Stimulated activated CD8-positive, alpha-beta memory T cell treated with anti-CD3 and anti-CD28 coated beads, Interleukin-7, amount 100 ng/mL, for 24 hours (primary cell): Measurements from ENCODE around the gene PTH1R.

Source experiments
- DNase-seq: peaks from one replicate; pipeline ENCODE4 v3.0.0-alpha.2; 2020; ENCODE audit warnings: low read depth

The PTH1R gene

DNA sequence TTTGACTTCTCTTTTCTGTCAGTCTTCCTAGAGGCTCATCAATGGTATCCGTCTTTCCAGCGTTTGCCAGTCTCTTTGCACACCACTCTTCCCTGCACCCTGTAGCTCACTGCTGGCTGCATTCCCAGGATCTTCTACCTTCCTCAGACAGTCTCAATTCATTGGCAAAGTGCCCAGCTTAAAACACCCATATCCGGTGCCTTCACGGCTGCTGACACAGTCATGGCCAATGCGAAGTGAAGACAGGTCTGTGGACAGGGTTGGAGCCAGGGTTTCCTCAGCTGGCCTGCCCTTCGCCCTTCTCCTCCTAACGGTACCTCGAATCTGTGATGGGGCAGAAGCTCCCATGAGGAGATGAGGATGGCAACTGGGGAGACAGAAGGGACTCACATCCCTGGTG, 36.1 kb downstream of the PTH1R start:
- DNase-seq = no peak

GRCh38 chr3:46914849-46915248, 37.3 kb downstream of the PTH1R start:
- no peak for DNase-seq

- no peak for DNase-seq
These were observed 37.8 kb downstream of the PTH1R start for GRCh38 chr3:46915297-46915822.

GRCh38 chr3:46916278-46916677, 38.8 kb downstream of the PTH1R start:
- DNase-seq = no peak

GRCh38 chr3:46916799-46917198, 39.3 kb downstream of the PTH1R start:
- no peak for DNase-seq

DNA sequence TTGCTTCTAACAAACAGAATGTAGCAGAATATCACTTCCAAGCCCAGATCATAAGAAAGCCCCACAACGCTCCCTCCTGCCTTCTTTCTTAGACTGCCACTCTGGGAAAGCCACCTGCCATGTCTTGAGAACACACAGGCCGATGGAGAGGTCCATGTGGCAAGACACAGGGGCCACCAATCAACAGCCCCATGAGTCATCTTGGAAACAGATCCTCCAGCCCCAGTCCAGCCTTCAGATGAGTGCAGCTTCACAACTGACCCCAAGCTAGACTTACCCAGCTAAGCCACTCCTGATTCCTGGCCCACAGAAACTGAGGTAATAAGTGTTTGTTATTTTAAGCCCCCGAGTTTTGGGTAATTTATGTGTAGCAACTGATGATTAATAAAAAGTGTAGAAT, 39.7 kb downstream of the PTH1R start:
- DNase-seq = no peak

DNA sequence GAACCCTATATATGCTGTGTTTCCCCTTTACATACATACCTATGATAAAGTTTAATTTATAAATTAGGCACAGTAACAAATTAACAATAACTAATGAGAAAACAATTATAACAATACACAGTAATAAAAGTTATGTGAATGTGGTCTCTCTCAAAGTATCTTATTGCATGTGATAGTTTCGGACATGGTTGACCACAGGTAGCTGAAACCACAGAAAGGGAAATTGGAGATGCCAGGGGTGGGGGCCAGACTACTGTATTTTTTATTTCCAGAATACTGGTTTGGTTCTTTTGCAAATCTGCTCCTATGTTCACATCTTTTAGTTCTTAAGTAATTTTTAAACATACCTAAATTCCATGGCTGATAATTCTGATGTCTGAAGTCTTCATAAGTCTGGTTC, 40.7 kb downstream of the PTH1R start:
- DNase-seq = no peak

DNA sequence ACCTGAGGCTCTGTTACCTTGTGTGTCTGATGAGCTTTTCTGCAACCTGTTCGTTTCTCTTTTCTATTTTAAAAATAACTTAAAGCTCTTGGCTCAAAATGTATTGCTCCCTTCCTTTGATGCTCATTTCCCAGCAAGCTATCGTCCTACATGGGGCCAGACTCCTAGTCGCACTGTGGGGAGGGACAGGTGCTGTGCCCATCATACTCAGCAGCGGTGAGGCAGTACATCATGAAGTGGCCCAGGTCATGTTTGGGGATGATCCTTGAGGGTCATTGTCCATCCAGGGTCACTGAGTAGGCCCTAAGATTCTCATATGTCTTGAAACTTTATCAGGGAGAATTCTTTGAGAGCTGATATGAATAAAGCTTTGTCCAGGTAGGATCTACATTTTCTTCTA, 41.1 kb downstream of the PTH1R start:
- no peak for DNase-seq

DNA sequence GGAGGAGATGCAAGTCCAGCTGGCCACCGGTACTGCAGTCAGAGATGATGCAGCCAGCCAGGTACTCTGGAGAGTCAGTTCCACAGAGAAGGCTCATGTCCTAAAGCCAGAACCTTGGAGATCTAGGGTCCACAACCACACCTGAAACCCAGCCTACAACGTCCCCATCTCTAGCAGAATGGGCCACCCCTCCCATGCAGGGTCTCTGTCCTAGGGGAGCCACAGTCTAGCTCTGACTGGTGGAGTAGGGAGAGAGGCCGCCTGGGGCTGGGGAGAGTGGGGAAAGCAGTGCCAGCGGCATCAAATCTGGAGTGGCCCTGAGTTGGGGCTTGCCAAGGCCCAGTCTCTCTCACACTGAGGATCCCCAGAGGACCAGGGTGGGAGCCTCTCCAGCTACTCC, 43.5 kb downstream of the PTH1R start:
- DNase-seq = no peak

- no peak for DNase-seq
These were observed 44.4 kb downstream of the PTH1R start for GRCh38 chr3:46921871-46922271.

GRCh38 chr3:46922426-46922825, 44.9 kb downstream of the PTH1R start:
- no peak for DNase-seq

- no peak for DNase-seq
These were observed 45.5 kb downstream of the PTH1R start for GRCh38 chr3:46922871-46923558.

- no peak for DNase-seq
These were observed 46.2 kb downstream of the PTH1R start for GRCh38 chr3:46923559-46924350.

- DNase-seq = no peak
These were observed 47.5 kb downstream of the PTH1R start for GRCh38 chr3:46924921-46925584.

GRCh38 chr3:46925585-46925934, 48.0 kb downstream of the PTH1R start:
- DNase-seq = no peak

- no peak for DNase-seq
These were observed 48.5 kb downstream of the PTH1R start for GRCh38 chr3:46926039-46926438.

- DNase-seq = no peak
These were observed 48.9 kb downstream of the PTH1R start for GRCh38 chr3:46926447-46926846.

GRCh38 chr3:46926871-46927717, 49.6 kb downstream of the PTH1R start:
- no peak for DNase-seq

DNA sequence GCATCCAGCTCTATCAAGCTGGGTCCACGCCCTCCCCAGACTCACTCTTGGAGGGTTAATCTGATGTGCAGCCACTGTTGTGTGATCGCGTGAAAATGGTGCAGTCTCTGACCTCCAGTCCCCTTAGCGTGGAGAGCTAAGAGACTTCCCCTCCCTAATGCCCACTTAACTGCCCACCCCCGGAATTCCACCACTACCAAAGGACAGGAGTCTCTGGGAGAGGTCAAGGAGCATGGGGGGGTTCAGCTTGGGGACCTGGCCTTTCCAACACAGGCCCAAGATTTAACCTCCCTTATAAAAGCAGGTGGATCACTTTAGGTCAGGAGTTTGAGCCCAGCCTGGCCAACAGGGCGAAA, 50.2 kb downstream of the PTH1R start:
- DNase-seq = no peak

DNA sequence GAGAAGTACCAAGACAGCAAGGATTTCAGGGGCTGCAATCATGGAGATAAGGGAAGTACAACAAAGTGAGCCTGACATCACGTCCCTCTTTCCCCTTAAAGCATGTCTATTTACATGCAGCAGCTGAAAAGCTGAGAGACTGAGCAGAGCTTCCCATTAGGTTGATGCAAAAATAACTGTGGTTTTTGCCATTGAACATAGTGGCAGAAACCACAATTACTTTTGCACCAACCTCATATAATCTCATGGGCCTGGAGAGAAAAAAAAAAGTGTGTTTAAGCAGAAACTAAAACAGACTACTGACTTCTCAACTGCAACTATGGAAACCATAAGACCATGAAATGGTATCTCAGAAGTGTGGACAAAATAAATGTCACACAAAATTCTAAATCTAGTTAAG, 50.8 kb downstream of the PTH1R start:
- no peak for DNase-seq

GRCh38 chr3:46929324-46929723, 51.8 kb downstream of the PTH1R start:
- DNase-seq = no peak
